Measurements from ENCODE around the gene ELOVL5.

GRCh38 chr6:53273370-53273769, 75.4 kb downstream of the ELOVL5 start:
- TF ChIP-seq POLR2A (IDR thresholded peaks at IDR 0.05) (no peak), CTCF (IDR thresholded peaks at IDR 0.05 in 8 of 11, conservative IDR thresholded peaks at IDR 0.05 in 3 of 11) (no peak)

Measured in spleen (tissue), 7 donors.